Thyroid gland (tissue), 4 donors: ENCODE results near the gene MYO9B.

ENCODE experiments used
- POLR2A ChIP-seq, 2 donors: fragments of 450-650 bp; IDR thresholded peaks; one replicate each; pipeline ENCODE4 v1.6.1; 2017; ENCODE audit warnings: antibody characterized with exemption in 2 of 2, mild to moderate bottlenecking in 2 of 2, moderate library complexity in 1 of 2
- TF ChIP-seq, protein P1 (sequence below), 6 experiments: fragments of 200-600 bp in 3 of 6; fragments of 450-650 bp in 3 of 6; sonication (generic) in 3 of 6; IDR thresholded peaks; one replicate each; pipeline ENCODE4 v1.5.1; 2016 to 2019; ENCODE audit warnings: antibody characterized with exemption in 6 of 6, mild to moderate bottlenecking in 2 of 6, inconsistent platforms in 1 of 6, moderate library complexity in 1 of 6

GRCh38 chr19:17214508-17215126 lies 139.0 kb downstream of the MYO9B start:
- TF ChIP-seq, protein P1, sequence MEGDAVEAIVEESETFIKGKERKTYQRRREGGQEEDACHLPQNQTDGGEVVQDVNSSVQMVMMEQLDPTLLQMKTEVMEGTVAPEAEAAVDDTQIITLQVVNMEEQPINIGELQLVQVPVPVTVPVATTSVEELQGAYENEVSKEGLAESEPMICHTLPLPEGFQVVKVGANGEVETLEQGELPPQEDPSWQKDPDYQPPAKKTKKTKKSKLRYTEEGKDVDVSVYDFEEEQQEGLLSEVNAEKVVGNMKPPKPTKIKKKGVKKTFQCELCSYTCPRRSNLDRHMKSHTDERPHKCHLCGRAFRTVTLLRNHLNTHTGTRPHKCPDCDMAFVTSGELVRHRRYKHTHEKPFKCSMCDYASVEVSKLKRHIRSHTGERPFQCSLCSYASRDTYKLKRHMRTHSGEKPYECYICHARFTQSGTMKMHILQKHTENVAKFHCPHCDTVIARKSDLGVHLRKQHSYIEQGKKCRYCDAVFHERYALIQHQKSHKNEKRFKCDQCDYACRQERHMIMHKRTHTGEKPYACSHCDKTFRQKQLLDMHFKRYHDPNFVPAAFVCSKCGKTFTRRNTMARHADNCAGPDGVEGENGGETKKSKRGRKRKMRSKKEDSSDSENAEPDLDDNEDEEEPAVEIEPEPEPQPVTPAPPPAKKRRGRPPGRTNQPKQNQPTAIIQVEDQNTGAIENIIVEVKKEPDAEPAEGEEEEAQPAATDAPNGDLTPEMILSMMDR (IDR thresholded peaks at IDR 0.05) = no peak
- TF ChIP-seq POLR2A (IDR thresholded peaks at IDR 0.05) = no peak
